ENCODE measurements around the gene SLC25A53.

Gene SLC25A53

GRCh38 chrX:104156630-104157529 is at the start of gene SLC25A53:
SLC25A53 (minus strand) TSS chrX:104157009; CDS start chrX:104105257, 51,752 bp downstream.
- peak; percentile 81 for DNase-seq (ENCODE audit: low spot score)

GRCh38 chrX:104205548-104205947 is 48.7 kb upstream of the SLC25A53 start:
- DNase-seq (ENCODE audit: low spot score), result no peak

GRCh38 chrX:104195489-104196084 is 38.8 kb upstream of the SLC25A53 start:
- DNase-seq (ENCODE audit: low spot score), result no peak

- DNase-seq (ENCODE audit: low spot score), result no peak
Measured at GRCh38 chrX:104195013-104195412, 38.2 kb upstream of the SLC25A53 start.

- DNase-seq (ENCODE audit: low spot score), result no peak
Measured at GRCh38 chrX:104193485-104193884, 36.7 kb upstream of the SLC25A53 start.

GRCh38 chrX:104189837-104190236 is 33.0 kb upstream of the SLC25A53 start:
- DNase-seq (ENCODE audit: low spot score), result no peak

GRCh38 chrX:104187931-104188330 is 31.1 kb upstream of the SLC25A53 start:
- no peak for DNase-seq (ENCODE audit: low spot score)

- DNase-seq (ENCODE audit: low spot score), result no peak
Measured at GRCh38 chrX:104183685-104184084, 26.9 kb upstream of the SLC25A53 start.

- DNase-seq (ENCODE audit: low spot score), result no peak
Measured at GRCh38 chrX:104173841-104174240, 17.0 kb upstream of the SLC25A53 start.

GRCh38 chrX:104172788-104173187 is 16.0 kb upstream of the SLC25A53 start:
- DNase-seq (ENCODE audit: low spot score), result no peak

- DNase-seq (ENCODE audit: low spot score), result no peak
Measured at GRCh38 chrX:104172121-104172520, 15.3 kb upstream of the SLC25A53 start.

- no peak for DNase-seq (ENCODE audit: low spot score)
Measured at GRCh38 chrX:104168127-104168526, 11.3 kb upstream of the SLC25A53 start.

GRCh38 chrX:104166735-104167436 is 10.1 kb upstream of the SLC25A53 start:
- DNase-seq (ENCODE audit: low spot score), result no peak

GRCh38 chrX:104165894-104166734 is 9.3 kb upstream of the SLC25A53 start, which contains the start of gene FAM199X:
FAM199X (plus strand) TSS chrX:104166453; CDS start chrX:104166786, 333 bp downstream.
- peak; percentile 84 for DNase-seq (ENCODE audit: low spot score)

- no peak for DNase-seq (ENCODE audit: low spot score)
Measured at GRCh38 chrX:104151037-104151436, 5.8 kb downstream of the SLC25A53 start.

GRCh38 chrX:104141087-104141760 is 15.6 kb downstream of the SLC25A53 start:
- DNase-seq (ENCODE audit: low spot score), result no peak

GRCh38 chrX:104137496-104137895 is 19.3 kb downstream of the SLC25A53 start:
- no peak for DNase-seq (ENCODE audit: low spot score)

- DNase-seq (ENCODE audit: low spot score), result peak; percentile 77
Measured at GRCh38 chrX:104136241-104137019, 20.4 kb downstream of the SLC25A53 start.

- DNase-seq (ENCODE audit: low spot score), result no peak
Measured at GRCh38 chrX:104135677-104136076, 21.1 kb downstream of the SLC25A53 start.

- no peak for DNase-seq (ENCODE audit: low spot score)
Measured at GRCh38 chrX:104134583-104135261, 22.1 kb downstream of the SLC25A53 start.

Data from putamen (tissue), 1 donor.